DND-41 (cell line): ENCODE results near the gene SDK2.

Source experiments
- CTCF ChIP-seq: IDR thresholded peaks from 2 replicates; pipeline ENCODE4 v1.5.1; 2012; ENCODE audit warnings: borderline replicate concordance, low read length, moderate library complexity, mild to moderate bottlenecking; ENCODE audit not compliant: poor library complexity, severe bottlenecking; ENCODE audit errors: extremely low read depth
- EZH2 ChIP-seq: IDR thresholded peaks from 3 replicates; pipeline ENCODE4 v1.6.1; 2012; ENCODE audit warnings: borderline replicate concordance, low read depth, mild to moderate bottlenecking, moderate library complexity, low read length, inconsistent platforms; ENCODE audit not compliant: severe bottlenecking

- TF ChIP-seq CTCF (no peak), EZH2 (no peak)
Observed at GRCh38 chr17:73538445-73538844, 105.8 kb downstream of the SDK2 start.
